Body of pancreas (tissue), 4 donors: ENCODE measurements around the gene PPP1R1B. TPM values are rescaled to one million over a fixed set of nuclear protein-coding genes. Genes with fewer than 3 reads are reported as not detected.

Source experiments
- ATAC-seq: fragments of 150-250 bp; one replicate; pipeline ENCODE4 v1.9.1; 2016
- DNase-seq, 4 donors: peaks; one replicate each; pipeline ENCODE4 v3.0.0-alpha.2; 2019
- H3K27ac ChIP-seq, 4 donors: fragments of 200-600 bp; sonication (generic); 1 replicate in 3 of 4; 2 replicates in 1 of 4; pipeline versions ENCODE4 v1.5.1 to v1.6.1; 2016 to 2019; ENCODE audit warnings: mild to moderate bottlenecking in 1 of 4, mixed read lengths in 1 of 4, moderate library complexity in 1 of 4
- H3K27me3 ChIP-seq, 2 donors: fragments of 200-600 bp; sonication (generic); one replicate each; pipeline ENCODE4 v1.6.0; 2016; ENCODE audit warnings: mild to moderate bottlenecking in 1 of 2
- H3K36me3 ChIP-seq, 2 donors: fragments of 200-600 bp; sonication (generic); replicated peaks in 1 of 2; 2 replicates each; pipeline ENCODE4 v1.5.1; 2016; ENCODE audit warnings: low read depth in 2 of 2; ENCODE audit not compliant: insufficient read depth in 1 of 2
- H3K4me1 ChIP-seq: fragments of 200-600 bp; sonication (generic); one replicate; pipeline ENCODE4 v1.6.0; 2016
- H3K4me3 ChIP-seq, 2 donors: fragments of 200-600 bp; sonication (generic); 1 replicate in 1 of 2; 2 replicates in 1 of 2; pipeline ENCODE4 v1.5.1; 2016 to 2019
- H3K9me3 ChIP-seq, 3 donors: fragments of 200-600 bp; sonication (generic); 1 replicate in 2 of 3; 2 replicates in 1 of 3; pipeline ENCODE4 v1.5.1; 2016
- POLR2A ChIP-seq, 3 donors: fragments of 450-650 bp; IDR thresholded peaks; one replicate each; pipeline ENCODE4 v1.6.1; 2016; ENCODE audit warnings: antibody characterized with exemption in 3 of 3, mild to moderate bottlenecking in 2 of 3
- WGBS, 2 donors: methylation state at CpG; one replicate each; pipeline ENCODE4 v1.1.5; 2017; 5-methylcytosine and 5-hydroxymethylcytosine counted together
- intact Hi-C: fragments of 100-400 bp; cut with DNase I; formaldehyde crosslinking; loops from one replicate; pipeline ENCODE4 v1.15.1; 2023
- total RNA-seq, 2 donors: library from RNA; depleted of rRNA; stranded (reverse); fragments of >200 nt; gene quantifications; one replicate each; pipeline ENCODE4 v1.1.0, GENCODE V29; 2016
- TF ChIP-seq, protein P1 (sequence below), 7 experiments: fragments of 450-650 bp in 4 of 7; fragments of 200-600 bp in 3 of 7; sonication (generic) in 3 of 7; IDR thresholded peaks; one replicate each; pipeline ENCODE4 v1.5.1; 2016 to 2019; ENCODE audit warnings: antibody characterized with exemption in 7 of 7

Gene PPP1R1B
- total RNA-seq, 2 donors from 2014 or later, result 38.4 to 75.8 TPM

DNA sequence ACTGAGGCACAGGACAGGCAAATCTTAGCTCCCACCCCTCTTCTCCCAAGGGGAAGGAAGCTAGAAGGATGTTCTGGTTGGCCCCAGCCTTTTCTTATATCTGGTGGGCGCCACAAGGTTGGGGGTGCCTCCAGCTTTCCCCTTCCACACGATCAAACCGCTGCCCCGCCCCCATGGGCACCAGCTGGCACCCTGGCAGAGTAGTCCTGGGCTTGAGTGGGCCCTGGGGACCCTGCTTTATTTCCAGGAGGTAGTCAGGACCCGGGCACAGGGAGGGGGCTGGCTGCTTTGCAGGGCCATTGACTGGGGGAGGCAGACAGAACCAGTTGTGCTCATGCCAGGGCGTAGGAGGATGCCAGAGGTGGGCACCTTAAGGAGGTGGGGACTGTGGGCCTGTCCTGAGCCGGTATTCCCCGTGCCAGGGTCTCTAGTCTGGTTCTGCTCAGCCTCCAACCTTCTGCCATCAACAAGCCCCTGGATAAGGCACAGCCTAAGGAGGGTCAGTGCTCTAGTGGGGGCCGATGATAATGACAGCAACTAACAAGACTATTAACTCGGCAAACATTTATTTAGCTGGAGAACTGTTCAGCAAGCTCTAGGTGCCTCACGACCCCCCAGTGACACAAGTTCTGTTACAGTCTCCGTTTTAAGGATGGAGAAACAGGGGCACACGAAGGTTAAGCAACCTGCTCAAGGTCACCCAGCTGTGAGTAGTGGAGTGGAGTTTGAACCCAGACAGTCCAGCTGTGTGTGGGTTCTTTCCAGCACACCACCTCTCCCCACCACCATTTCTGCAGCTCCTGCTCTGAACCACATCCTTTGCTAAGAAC, 7.6 kb upstream of the PPP1R1B start:
- ATAC-seq, result no peak
- TF ChIP-seq, protein P1, sequence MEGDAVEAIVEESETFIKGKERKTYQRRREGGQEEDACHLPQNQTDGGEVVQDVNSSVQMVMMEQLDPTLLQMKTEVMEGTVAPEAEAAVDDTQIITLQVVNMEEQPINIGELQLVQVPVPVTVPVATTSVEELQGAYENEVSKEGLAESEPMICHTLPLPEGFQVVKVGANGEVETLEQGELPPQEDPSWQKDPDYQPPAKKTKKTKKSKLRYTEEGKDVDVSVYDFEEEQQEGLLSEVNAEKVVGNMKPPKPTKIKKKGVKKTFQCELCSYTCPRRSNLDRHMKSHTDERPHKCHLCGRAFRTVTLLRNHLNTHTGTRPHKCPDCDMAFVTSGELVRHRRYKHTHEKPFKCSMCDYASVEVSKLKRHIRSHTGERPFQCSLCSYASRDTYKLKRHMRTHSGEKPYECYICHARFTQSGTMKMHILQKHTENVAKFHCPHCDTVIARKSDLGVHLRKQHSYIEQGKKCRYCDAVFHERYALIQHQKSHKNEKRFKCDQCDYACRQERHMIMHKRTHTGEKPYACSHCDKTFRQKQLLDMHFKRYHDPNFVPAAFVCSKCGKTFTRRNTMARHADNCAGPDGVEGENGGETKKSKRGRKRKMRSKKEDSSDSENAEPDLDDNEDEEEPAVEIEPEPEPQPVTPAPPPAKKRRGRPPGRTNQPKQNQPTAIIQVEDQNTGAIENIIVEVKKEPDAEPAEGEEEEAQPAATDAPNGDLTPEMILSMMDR (IDR thresholded peaks at IDR 0.05), result no peak
- TF ChIP-seq POLR2A (IDR thresholded peaks at IDR 0.05), result no peak
- no peaks in the 10 kb centered on the region for H3K9me3 ChIP-seq
- H3K4me1 ChIP-seq, result peaks cover 36% of the 10 kb centered on the region
- H3K36me3 ChIP-seq, result no peaks in the 10 kb centered on the region
- WGBS, 2 donors, result 34 to 43% methylated on average over 8 to 13 of the region's 13 CpGs
- no peaks in the 10 kb centered on the region for H3K27me3 ChIP-seq
- no peak for DNase-seq
- H3K4me3 ChIP-seq, result no peak overlapping the region
- H3K27ac ChIP-seq, result no peak overlapping the region
- intact Hi-C loops, result no loop called here

DNA sequence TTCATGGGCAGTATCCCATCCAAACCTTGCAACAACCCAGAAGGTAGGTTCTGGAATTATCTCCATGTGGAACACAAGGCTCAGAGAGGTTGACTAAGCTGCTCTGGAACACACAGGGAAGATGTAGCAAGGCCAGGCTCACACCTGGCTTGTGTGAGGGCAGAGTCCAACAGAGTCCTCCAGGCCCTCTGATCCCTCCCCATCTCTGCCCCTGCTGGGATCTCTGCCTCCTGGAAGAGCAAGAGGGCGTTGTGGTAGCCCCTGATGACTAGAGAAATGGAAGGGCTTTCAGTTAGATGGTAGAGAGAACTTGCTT, 7.0 kb upstream of the PPP1R1B start:
- H3K9me3 ChIP-seq, result no peaks in the 10 kb centered on the region
- peaks cover 36% of the 10 kb centered on the region for H3K4me1 ChIP-seq
- H3K27ac ChIP-seq, result no peak overlapping the region
- H3K27me3 ChIP-seq, result no peaks in the 10 kb centered on the region
- no peak overlapping the region for H3K4me3 ChIP-seq
- intact Hi-C loops, result loop anchor here (5.0 kb wide), 1 partner anchor 67 kb away; no protein-coding TSS in a partner anchor
- DNase-seq (no peak), ATAC-seq (no peak)
- H3K36me3 ChIP-seq, result no peaks in the 10 kb centered on the region
- 56% methylated on average over 1 of the region's 1 CpG; no CpG with 5 or more reads in 1 of the 2 donors for WGBS, 2 donors
- TF ChIP-seq, protein P1 (IDR thresholded peaks at IDR 0.05), result no peak
- TF ChIP-seq POLR2A (IDR thresholded peaks at IDR 0.05), result no peak

DNA sequence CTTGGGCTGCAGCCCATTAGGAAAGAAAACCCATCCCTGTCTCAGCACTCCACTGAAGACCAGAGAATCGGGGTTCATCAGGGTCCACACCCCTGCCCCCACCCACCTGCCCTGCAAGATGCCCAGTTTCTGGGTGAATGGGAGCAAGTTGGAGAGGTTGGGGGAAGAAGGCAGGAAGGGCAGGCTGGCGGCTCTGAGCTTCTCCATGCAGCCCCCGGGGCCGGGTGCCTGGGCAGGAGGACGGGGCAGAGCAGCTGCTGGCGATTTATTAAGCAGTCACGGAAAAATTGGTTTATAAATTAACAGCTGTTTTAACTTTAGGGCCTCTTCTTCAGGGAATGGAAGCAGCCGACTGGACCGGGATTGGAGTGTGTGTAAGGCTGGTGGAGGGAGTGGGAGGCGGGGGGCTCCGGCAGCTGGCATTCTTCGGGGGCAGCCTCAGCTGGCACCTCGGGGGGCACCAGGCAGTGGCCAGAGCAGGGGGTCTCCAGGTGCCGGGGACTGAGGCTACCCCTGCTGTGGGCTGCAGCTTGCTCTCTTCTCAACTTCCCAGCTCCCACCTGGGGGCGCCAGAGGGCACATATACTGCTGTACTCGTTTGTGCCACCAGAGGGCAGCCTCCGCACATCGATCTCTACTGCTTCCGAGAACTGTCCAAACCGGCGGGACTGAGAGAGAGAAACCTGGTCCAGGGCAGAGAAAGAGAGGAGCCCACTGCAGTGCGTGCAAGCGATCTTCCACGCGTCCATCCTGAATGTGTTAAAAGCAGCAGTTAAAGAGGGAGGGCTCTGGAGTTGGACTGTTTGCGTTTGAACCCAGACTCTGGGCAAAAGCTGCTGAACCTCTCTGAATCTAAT, 5.0 kb upstream of the PPP1R1B start:
- H3K27me3 ChIP-seq, result peaks cover 0 to 5% of the 10 kb centered on the region in 2 donors
- TF ChIP-seq POLR2A (IDR thresholded peaks at IDR 0.05), result no peak
- TF ChIP-seq, protein P1 (IDR thresholded peaks at IDR 0.05), result peak; percentile 95 to 100 (median 100)
- H3K9me3 ChIP-seq, result no peaks in the 10 kb centered on the region
- ATAC-seq (peak; percentile 62), DNase-seq (peak; percentile 85 to 89 (median 86))
- no peak overlapping the region for H3K4me3 ChIP-seq
- intact Hi-C loops, result loop anchor here (5.0 kb wide), 1 partner anchor 69 kb away; no protein-coding TSS in a partner anchor
- WGBS, 2 donors, result 9% methylated on average over 23 to 26 of the region's 26 CpGs
- H3K36me3 ChIP-seq, result no peaks in the 10 kb centered on the region
- no peak overlapping the region for H3K27ac ChIP-seq
- peaks cover 54% of the 10 kb centered on the region for H3K4me1 ChIP-seq

DNA sequence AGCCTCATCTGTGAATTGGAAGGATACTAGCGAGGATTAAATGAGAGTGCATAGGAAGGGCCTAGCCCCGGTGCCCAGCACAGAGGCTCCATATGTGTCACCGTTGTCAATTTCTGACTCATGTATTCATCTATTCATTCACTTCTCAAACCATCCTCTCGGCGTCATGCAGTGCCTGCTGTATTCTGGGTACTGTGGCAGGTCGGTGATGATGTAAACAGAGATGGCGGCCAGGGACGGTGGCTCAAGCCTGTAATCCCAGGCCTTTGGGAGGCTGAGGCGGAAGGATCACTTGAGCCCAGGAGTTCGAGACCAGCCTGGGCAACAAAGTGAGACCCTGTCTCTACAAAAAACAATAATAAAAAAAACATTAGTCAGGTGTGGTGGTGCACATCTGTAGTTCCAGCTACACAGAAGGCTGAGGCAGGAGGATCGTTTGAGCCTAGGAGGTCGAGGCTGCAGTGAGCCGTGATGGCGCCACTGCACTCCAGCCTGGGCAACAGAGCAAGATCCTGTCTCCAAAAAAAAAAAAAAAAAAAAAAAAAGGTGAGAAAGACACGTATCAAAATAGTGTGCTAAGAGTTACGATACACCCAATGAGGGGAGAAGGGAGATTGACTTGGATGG, 4.3 kb upstream of the PPP1R1B start:
- 45 to 50% methylated on average over 16 of the region's 16 CpGs for WGBS, 2 donors
- Histone ChIP-seq H3K27me3 (peaks cover 0 to 11% of the 10 kb centered on the region in 2 donors), H3K4me1 (peaks cover 56% of the 10 kb centered on the region), H3K36me3 (no peaks in the 10 kb centered on the region), H3K9me3 (no peaks in the 10 kb centered on the region), H3K27ac (no peak overlapping the region), H3K4me3 (no peak overlapping the region)
- DNase-seq (no peak), ATAC-seq (no peak)
- intact Hi-C loops, result loop anchor here (5.0 kb wide), 1 partner anchor 70 kb away; no protein-coding TSS in a partner anchor
- TF ChIP-seq POLR2A (IDR thresholded peaks at IDR 0.05), result no peak
- TF ChIP-seq, protein P1 (IDR thresholded peaks at IDR 0.05), result no peak
